Neural progenitor cell (in vitro differentiated cells): ENCODE data around the gene CEP57L1.

Experiments used
- CTCF ChIP-seq: fragments of 200-600 bp; sonication (generic); IDR thresholded peaks from 2 replicates; pipeline ENCODE4 v1.5.1; 2017; ENCODE audit warnings: antibody characterized with exemption, mild to moderate bottlenecking
- EZH2 ChIP-seq: fragments of 200-600 bp; sonication (generic); IDR thresholded peaks from 2 replicates; pipeline ENCODE4 v1.6.1; 2017; ENCODE audit warnings: antibody characterized with exemption, mild to moderate bottlenecking, moderate library complexity

GRCh38 chr6:109172101-109172746 is 76.9 kb downstream of the CEP57L1 start:
- TF ChIP-seq CTCF (no peak), EZH2 (no peak)
